HG03457 (cell line): ENCODE data around the gene CRYZL1.
A peak's percentile ranks its signal among the peaks of the same experiment; 100 is the strongest.

Experiments
- ATAC-seq: cut with Tn5 transposase; IDR thresholded peaks from one replicate; pipeline ENCODE4 v1.9.1; 2021; ENCODE audit warnings: moderate number of reproducible peaks; ENCODE audit not compliant: unreplicated experiment

Gene CRYZL1

GRCh38 chr21:33542640-33543504, 98.7 kb downstream of the CRYZL1 start, which contains the start of gene SON:
TSS of gene SON (plus strand) at chr21:33543038. CDS start at chr21:33543093, 55 bp downstream.
- ATAC-seq, result peak; percentile 89

DNA sequence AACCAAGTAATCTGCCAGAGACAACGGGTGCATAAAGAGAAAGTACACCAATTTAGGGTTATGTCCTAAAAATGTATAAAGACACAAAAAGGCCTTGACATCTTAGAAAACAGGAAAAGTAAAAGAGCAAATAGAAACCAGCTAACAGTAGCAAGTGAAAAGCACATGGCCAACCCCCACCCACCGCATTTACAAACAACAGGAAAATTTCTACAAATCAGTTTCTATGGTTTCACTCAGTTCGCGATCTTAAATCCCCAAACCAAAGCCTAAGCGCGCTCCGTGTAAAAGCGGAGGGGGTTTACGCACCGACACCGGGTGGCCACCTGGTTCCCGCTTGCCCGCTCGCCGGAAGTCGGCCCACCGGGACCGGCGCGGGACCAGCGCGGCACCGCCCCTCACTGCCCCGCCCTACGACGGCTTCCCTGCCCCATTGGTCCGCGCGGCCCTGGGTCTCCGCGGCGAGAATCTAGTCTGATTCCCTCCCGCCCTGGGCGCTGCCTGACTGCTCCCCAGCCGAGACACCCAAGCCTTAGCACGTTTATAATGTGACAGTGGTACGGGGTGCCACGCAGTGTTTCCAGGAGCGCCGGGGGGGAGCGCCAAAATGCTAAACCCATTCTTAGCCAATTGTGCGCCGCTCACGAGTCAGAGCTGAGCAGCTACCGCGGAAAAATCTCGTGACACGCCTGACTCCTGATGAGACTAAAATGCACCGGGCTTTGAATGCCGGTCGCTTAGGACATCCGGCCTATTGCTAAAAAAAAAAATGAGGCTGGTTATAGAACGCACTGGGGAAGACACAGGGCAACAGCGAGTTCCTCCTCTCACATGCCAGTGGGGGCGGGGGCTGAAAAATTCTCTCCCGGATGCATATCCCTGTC, 99.5 kb downstream of the CRYZL1 start, which contains the start of gene GART:
TSS of gene GART (minus strand) at position 362 of the 884 bp plus-strand sequence. CDS start 2,802 bp downstream, outside the sequence.
- peak; percentile 32 for ATAC-seq

DNA sequence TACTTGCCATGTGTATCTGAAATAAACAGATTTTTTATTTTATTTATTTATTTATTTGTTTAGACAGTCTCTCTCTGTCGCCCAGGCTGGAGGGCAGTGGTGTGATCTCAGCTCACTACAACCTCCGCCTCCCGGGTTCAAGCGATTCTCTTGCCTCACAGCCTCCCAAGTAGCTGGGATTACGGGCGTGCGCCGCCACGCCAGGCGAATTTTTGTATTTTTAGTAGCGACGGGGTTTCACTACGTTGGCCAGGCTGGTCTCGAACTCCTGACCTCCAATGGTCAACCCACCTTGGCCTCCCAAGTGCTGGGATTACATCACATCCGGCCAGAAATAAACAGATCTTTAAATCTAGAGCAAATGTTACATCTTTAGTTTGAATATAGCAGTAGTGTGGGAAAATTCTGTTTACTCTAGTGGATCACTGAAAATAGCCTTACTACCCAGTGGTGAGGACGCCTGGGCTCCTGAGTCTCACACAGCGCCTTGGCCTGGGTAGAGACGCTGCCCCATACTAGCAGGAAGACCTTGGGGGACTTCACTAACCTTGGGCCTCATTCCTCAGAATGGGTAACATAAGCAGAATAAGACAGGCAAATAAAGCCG, 100.3 kb downstream of the CRYZL1 start:
- no peak for ATAC-seq

GRCh38 chr21:33540711-33541104, 100.8 kb downstream of the CRYZL1 start:
- no peak for ATAC-seq

- no peak for ATAC-seq
Measured at GRCh38 chr21:33539616-33540015, 101.9 kb downstream of the CRYZL1 start.
